Keratinocyte (primary cell): Measurements from ENCODE around the gene ASTN1.

Source experiments
- EZH2 ChIP-seq: IDR thresholded peaks from one replicate; pipeline ENCODE4 v1.6.1; 2012; ENCODE audit warnings: inconsistent platforms, mild to moderate bottlenecking, low read length, moderate library complexity
- TF ChIP-seq, protein P1 (sequence below), 3 experiments: IDR thresholded peaks in 1 of 3; conservative IDR thresholded peaks in 1 of 3; optimal IDR thresholded peaks in 1 of 3; 2 replicates in 2 of 3; 3 replicates in 1 of 3; pipeline versions ENCODE3 to v1.5.1; 2011; ENCODE audit warnings: low read length in 3 of 3, mild to moderate bottlenecking in 3 of 3, moderate library complexity in 2 of 3, control low read depth in 1 of 3, inconsistent platforms in 1 of 3; ENCODE audit not compliant: insufficient read depth in 2 of 3; ENCODE audit errors: extremely low read depth in 1 of 3

DNA sequence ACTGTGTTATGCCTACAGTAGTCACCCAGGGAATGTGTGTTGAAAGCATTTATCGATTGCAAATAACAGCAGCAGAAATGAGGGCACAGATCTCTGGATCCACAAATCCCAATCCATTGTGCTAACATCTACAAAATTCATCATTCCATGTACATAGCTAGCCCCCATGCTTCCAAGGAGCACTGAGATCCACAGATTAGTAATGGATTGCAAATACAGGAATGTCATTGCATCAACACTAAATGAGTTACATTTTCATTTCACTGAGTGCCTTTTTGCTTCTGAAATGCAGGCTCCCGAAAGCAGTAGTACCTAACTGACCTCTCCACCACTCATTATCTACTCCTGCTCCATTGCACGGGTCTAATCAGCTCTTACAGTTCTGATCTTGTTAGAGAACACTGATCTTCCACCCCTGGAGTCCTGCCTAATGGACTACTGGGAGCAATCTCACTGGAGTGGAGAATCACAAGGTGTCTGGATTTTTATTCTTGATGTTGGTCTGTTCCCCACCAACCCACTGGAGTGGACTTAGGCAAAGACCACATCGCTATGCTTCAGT, 30.5 kb downstream of the ASTN1 start:
- TF ChIP-seq, protein P1, sequence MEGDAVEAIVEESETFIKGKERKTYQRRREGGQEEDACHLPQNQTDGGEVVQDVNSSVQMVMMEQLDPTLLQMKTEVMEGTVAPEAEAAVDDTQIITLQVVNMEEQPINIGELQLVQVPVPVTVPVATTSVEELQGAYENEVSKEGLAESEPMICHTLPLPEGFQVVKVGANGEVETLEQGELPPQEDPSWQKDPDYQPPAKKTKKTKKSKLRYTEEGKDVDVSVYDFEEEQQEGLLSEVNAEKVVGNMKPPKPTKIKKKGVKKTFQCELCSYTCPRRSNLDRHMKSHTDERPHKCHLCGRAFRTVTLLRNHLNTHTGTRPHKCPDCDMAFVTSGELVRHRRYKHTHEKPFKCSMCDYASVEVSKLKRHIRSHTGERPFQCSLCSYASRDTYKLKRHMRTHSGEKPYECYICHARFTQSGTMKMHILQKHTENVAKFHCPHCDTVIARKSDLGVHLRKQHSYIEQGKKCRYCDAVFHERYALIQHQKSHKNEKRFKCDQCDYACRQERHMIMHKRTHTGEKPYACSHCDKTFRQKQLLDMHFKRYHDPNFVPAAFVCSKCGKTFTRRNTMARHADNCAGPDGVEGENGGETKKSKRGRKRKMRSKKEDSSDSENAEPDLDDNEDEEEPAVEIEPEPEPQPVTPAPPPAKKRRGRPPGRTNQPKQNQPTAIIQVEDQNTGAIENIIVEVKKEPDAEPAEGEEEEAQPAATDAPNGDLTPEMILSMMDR (optimal IDR thresholded peaks at IDR 0.05 in 1 of 3, IDR thresholded peaks at IDR 0.05 in 1 of 3, conservative IDR thresholded peaks at IDR 0.05 in 1 of 3; ENCODE audit: extremely low read depth in 1 of 3, insufficient read depth in 2 of 3, low read length in 3 of 3): no peak
- no peak for TF ChIP-seq EZH2
